ENCODE results near the gene NUP107.

- TF ChIP-seq, protein P1, sequence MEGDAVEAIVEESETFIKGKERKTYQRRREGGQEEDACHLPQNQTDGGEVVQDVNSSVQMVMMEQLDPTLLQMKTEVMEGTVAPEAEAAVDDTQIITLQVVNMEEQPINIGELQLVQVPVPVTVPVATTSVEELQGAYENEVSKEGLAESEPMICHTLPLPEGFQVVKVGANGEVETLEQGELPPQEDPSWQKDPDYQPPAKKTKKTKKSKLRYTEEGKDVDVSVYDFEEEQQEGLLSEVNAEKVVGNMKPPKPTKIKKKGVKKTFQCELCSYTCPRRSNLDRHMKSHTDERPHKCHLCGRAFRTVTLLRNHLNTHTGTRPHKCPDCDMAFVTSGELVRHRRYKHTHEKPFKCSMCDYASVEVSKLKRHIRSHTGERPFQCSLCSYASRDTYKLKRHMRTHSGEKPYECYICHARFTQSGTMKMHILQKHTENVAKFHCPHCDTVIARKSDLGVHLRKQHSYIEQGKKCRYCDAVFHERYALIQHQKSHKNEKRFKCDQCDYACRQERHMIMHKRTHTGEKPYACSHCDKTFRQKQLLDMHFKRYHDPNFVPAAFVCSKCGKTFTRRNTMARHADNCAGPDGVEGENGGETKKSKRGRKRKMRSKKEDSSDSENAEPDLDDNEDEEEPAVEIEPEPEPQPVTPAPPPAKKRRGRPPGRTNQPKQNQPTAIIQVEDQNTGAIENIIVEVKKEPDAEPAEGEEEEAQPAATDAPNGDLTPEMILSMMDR (IDR thresholded peaks at IDR 0.05) = no peak
- TF ChIP-seq POLR2A (IDR thresholded peaks at IDR 0.05) = no peak
Measured at GRCh38 chr12:68750506-68750905, 63.7 kb downstream of the NUP107 start.

Data from adrenal gland (tissue), 5 donors.